ENCODE results near the gene SDF4.

Gene SDF4

DNA sequence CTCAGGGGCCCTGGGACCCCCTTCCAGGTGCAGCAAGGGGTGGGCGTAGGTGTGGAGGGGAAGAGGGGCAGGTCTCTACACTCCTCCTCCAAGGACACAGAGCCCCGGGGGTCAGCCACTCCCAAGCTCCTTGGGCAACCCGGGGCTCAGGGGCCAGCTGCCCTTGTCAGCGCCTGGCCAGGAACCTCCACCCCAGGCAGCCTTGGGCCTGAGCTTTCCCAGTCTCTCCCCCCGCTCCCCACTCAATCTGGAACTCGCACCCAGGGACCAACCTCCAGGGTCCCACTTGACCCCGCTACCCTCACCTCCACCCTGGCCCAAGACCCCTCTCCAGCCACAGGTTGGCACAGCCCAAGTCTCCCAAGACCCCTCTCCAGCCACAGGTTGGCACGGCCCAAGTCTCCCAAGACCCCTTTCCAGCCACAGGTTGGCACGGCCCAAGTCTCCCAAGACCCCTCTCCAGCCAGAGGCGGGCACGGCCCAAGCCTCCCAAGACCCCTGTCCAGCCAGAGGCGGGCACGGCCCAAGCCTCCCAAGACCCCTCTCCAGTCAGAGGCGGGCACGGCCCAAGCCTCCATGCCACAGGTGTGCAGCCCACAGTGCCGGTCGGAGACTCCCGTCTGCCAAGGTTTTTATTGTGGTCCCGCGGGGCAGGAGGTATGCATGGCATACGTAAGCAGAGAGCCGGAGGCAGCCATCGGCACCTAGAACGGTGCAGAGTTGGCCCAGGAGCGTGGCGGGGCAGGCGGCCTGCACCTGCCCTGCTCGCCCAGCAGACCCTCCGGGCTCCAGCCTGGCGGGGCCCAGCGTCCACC, 20.9 kb downstream of the SDF4 start:
- DNase-seq = no peak

DNA sequence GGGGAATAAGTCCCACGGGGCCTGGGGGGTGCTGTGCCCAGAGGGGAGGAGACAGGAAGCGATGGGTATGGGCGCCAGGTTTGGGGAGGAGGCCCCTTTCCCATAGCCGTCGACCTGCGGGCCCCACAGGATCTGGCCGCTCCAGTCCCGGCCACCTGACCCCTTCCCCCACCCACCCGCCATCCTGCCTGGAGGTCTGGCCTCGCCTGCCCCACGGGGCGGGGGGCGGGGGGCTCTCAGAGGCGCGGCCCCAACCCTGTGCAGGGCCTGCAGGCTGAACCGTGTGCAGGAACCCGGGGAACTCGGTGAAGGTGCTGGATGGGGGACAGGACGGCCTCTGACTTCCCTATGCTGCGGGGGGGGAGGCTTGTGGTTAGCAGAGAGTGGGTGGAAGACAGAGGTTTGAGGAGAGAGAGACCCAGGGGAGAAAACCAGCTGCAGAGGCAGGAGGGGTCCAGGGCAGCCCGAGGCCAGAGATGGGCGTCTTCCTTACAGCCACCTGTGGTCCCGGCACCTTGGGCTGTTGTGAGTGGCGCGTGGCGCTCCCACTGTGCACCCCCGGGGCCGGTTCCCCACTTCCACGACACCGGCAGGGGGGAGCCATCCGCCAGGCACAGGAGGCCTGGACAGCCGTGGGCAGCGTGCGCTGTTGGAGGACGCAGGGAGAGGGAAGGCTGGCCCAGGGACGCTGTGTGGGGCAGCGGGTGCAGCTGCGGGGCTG, 22.9 kb downstream of the SDF4 start:
- no peak for DNase-seq

DNA sequence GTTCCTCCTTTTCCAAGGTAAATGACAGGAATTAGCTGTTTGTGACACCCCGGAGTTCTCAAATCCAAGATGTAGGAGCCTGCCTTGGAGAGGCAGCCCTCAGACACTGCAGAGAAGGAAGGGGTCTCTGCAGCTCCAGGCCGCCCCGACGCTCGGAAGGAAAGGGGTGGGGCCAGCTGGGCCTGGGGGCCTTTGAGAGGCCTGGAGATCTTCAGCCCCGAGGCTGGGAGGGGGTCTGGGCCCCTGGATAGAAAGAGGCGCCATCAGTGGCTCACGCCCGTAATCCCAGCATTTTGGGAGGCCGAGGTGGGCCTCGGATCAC, 24.3 kb downstream of the SDF4 start:
- no peak for DNase-seq

DNA sequence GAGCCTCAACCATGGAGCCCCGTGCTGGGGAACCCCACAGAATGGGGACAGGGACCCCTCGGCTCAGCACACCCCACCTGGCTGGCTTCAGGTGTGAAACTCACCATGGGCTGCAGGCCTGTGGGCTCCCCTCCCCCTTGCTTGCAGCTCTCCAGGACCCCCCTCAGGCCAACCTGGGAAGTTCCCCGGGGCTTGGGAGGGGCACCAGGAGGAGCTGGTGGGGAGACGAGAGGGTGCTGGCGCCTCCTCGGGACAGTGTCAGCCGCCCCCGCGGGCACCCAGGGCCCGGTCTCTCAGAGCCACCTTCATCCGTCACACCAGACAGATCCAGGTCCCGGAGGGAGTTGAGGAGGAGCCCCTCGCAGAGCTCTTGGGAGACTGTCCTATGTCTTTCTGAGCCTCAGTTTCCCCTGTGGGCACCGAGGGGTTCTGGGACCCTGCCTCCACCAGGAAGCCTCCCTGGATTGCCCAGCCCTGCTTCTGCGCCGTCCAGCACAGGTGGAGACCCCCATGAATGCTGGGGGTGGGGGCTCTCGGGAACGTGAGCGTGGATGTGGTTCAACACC, 24.8 kb downstream of the SDF4 start:
- DNase-seq = no peak

DNA sequence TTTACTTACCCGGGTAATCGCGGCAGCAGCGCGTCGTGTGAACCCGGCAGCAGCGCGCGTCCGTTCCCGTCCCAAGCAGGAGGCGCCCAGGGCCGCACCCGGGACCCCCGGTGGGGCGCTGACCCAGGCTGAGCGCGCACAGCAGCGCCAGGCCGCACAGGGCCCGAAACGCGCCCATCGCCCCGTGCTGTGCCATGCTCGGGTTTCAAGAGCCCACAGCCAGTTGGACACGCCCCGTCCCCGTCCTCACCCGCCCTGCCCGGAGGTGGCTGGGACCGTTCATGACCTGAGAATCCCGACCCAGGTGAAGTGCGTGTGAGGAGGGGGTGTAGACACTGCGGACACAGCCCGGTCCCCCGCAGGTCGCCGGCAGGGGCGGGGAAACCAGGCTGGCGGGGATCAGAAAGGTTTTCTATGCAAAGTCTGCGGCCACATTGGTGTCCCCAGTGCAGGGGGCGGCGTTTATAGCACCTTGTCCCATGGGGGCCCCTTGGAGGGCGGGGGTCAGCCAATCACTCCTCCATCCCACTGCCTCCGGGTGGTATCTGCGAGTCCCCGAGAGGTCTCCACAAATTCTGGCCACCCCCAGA, 25.3 kb downstream of the SDF4 start, which contains the start of gene TNFRSF18:
TSS of gene TNFRSF18 (minus strand) at position 217 of the 590 bp plus-strand sequence. CDS start at position 196, 21 bp downstream.
- peak; percentile 58 for DNase-seq

DNA sequence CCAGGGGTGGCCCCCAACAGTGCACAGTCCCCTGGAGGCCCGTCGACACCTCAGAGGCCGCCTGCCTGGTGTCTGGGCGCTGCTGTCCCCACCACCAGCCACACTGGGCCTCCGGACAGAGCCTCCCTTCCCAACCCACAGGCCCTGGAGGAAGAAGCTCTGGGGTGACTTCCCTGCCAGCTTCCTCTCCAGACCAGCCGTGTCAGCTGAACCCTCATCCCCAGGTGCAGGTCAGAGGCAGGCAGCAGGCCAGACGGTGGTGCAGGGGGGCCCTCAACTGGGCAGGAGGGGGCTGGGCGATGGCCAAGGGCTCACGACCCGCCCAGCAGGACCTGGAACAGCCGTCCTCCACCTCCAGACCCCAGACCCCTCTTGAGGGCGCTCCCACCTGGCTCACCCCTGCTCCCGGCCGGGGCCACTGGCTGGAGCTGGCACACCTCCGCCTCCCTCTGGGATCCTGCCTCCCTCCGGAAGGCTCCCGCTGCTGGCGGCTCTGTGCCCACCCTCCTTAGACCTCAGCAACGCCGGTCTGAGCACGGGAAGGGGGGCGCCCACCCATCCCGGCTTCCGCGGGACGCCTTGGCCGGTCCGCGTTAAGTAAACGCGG, 25.9 kb downstream of the SDF4 start:
- no peak for DNase-seq

DNA sequence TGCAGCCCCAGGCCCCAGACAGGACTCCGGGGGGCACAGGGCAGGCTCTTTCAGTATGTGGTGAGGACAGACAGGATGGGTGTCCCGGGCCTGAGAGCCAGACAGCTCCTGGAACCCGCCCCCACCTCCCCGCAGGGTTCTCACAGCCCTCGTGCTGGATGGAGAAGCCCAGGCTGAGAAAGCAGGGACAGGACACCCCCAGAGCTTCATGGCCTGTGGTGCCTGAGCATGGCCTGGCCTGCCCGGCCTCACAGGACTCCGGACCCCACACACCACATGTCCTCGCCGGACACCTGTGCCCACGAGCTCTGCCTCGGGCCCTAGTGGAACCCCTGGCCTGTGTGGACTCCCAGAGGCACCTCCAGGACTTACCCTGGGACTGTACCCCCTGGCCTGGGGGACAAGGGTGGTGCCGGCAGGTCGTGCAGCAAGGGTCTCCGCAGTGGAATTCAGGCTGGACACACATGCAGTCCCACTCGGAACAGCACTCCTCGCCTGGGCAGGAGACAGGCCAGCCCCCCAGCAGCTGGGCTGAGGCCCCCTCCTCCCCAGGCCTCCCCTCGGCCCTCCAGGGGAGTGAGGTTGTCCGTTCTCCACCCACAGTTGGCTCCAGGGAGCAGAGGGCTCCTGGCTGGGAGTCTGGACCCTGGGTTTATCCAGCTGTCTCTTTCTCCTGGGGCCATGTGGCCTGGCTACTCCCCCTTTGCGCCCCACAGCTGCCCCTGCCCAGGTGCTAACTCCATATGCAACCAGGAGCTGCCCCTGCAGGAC, 26.6 kb downstream of the SDF4 start:
- no peak for DNase-seq

DNA sequence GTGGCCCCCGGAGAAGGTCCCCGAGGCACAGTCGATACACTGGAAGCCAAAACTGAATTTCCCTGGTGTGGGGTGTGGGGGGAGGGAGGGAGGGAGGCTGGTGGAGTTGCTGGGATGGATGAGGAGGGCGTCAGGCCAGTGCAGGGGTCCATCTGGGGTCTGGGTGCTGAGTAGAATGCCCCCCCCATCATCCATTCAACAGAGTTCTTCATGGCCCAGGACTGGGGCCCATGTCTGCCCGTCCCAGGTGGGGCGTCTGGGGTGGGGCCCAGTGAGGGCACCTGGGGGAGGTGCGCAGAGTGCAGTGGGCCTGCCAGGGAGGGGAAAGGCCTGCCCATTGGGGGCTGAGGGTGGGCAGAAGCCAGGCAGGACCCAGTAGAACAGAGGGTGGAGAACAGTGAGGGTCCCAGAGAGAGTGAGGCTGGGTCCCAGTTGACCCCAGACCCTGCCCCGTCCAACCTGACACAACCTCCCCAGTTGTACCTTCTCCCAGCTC, 27.3 kb downstream of the SDF4 start:
- no peak for DNase-seq

DNA sequence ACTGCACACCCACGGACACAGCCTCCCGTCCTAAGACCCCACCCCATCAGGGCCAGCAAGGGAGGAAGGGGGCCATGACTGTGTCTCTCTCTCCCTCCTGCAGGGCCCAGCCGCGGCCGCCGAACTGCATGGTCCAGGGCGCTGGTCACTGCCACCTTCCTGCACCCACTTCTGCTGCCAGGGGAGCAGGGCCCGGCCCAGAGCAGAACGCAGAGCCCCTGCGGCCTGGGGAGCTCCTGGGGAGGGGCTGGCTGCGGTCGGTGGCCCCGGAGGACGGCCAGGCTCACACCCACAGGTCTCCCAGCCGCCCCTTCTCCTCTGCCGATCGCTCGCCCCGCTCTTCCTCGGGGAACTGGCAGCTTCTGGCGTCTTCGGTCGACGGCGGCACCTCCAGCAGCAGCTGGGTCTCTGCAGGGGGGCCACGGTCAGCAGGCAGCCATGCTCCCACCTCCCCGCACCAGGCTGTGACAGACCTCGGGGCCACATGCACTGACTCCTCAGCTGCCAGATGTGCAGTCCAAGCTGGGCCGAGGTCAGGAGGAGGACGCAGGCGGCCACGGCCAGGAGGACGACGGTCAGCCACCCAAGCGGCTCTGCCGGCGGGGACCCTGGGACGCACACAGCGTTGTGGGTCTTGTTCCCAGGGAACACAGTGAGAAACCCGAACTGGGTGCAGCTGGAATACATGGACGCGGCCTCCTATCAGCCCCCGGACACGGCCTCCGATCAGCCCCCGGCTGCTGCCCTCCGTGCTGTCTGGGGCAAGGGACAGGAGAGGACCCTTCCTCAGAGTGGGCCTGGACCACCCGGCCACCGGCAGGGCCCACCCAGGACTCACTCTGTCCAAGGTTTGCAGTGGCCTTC, 28.0 kb downstream of the SDF4 start:
- DNase-seq = no peak

DNA sequence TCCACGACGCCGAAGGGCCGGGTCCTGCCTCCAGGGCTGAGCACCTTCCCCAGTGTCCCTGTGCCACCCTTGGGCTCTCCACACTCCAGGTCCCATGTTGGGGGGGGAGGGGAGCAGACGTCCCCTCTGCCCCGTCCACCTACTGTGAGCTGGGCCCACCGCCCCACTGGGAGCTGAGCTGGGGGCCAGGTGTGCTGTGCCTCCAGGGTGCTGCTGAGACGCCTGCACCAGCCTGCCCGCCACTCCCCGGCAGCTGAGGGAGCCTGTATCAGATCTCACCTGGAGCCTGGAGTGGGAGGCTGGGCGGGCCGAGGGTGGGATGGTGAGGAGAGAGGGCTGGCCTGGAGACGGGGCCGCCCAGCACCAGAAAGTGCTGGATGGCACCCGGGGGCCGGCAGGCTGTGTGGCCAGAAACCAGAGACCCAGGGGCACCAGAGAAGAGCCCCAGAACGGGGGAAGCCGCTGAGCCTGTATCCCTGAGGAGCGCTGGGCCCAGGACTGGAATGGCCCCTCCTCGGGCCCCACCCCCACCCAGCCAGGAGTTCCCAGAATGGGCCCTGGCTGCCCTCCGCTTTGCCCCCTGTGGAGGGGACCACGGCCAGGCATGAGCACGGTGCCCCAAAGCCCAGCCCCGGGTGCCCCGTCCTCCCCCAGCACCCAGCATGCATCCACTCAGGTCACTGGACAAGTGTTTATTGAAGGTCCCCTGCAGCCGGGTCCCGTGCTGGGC, 28.8 kb downstream of the SDF4 start:
- DNase-seq = no peak

DNA sequence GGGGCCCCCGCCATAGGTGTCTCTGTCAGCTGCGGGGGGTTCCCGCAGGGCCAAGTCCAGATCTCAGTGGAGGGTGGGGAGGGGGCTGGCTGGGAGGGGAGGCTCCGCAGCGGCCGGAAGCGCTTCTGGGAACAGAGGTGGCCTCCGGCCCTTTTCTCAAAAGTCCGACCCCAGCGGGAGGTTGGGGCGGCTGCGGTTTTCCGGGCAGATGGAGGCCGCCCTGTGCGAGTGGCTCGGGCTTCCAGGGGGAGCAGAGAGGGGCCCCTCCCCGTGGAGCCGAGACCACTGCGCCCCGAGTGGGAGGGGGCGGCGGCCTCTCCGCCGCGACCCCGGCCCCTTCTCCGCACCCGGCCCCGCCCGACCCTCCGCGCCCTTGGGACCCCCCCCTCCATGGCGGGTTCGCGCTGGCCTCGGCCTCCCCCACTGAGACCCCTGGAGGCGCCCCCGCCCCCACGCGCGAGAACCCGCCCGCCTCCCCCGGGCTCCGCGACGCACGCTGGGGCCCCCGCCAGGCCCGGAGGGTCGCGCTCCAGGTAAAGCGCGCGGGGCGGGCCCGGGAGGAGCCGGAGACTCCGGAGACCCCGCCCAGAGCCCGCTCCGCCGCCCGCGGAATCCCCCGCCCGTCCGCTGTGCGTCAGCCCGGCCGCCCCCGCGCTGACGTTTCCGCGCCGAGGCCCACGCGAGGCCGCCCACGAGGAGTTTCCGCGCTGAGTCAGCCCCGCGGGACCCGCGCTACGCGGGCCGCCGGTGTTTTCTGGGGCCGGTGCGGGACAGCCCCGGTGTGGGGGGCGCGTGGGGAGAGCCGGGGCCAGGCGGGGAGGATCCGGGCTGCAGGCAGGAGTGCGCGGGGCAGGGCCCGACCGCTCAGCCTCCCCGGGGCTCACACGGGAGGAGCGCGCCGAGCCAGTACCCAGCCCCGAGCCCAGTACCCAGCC, 30.7 kb downstream of the SDF4 start:
- peak; percentile 94 for DNase-seq

DNA sequence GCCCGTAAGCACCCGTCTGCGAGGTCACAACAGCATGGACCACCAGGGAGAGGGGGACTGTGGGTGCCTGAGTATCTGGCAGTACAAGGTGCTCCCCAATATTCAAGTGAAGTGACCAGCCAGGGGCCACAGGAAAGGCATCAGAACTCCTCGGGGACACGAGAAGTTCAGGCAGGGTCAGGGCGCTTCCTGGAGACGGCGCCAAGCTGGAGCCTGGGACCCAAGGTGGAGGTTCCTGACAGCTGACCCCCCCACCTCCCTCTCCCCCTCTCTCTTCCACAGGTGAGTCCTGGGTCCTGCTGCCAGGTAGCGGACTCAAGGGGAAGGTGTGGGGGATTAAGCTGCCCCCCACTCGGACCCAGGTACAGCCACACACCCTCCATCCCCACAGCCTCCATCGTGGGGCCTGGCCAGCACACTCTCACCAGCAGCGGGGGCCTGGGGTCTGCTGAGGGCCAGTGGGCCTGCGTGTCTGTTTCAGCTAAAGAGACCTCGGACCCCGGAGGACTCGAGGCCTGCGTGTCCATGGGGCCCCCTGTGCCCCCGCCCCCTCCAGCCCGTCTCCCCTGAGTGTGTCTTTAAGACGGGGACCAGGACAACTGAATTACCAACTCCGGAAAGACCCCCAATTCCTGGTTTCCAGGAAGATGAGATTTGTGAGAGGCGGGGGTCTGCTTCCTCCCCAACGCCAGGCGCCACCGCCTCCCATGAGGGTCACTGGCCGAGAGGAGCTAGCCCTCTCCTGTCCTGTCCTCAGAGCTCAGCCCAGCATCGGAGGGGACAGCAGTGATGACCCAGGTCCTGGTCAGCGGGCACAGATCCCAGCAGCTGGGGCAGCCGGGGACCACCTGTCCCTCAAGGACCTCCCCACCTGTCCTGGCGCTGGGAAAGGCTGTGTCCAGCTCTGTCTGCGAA, 31.6 kb downstream of the SDF4 start:
- no peak for DNase-seq

DNA sequence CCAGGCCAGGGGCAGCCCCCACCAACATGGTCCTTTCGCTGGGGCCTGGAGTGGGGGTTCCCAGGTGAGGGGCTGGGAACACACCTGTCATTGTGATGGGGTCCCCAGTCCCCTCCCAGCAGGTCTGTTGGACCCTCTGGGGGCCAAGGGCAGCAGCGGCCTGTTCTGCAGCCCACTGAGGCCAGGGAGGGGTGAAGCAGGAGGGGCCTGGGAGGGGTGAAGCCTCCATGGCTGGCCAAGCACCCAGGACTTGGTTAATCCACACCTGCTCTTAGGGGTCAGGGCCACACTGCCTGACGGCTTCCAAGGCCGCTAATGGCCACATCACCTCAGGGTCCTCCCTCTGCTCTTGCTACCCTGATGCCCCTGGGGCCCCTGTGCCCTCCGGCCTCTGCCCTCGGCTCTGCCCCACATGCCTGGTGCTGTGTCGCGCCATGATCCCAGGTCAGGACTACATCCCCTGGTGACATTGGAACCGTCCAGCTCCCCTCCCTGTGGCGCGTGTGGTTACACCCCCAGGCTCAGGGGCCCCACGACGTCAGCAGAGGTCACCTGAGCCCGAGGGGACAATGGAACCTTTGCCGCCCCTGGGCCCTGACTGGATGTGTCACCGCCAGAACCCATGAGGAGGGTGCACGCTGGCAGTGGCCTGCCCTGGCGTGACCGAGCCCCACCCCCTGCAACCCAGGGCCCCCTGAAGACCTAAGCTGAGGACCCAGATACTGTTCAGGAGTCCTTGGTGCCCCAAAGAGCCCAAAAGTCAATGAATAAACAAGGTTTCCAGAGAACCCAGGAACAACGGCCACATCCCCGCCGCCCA, 32.5 kb downstream of the SDF4 start:
- DNase-seq = no peak

DNA sequence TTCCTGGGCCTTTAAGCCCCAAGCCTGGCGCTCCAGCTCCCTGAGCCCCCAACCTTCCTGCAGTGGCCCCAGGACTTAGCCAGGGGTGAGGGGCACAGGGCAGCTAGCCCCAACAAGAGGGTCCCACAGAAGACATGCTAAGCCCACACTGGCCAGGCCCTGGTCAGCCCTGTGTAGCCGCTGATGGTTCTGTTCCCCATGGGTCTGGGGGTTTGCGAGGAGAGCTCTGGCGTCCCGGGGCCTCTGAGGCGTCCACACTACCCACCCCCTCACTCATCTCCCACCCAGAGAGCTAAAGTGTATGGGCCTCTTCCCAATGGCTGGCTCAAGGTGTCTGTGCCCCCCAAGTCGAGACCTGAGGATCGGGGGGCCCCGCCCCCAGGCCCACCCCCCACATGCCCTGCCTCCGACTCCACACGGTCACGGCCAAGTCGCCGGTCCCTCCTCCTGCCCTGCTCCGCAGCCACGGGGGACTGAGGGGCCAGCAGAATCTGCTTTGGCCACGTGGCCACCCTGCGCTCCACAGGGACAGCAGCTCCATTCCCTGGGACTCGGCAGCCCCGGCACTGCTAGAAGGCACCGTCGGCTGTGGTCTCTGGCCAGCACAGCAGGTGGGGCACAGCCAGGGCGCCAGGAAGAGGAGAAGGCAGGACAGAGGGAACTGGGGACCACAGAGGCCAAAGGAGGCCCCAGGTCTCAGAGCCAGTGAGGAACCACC, 33.2 kb downstream of the SDF4 start:
- no peak for DNase-seq

DNA sequence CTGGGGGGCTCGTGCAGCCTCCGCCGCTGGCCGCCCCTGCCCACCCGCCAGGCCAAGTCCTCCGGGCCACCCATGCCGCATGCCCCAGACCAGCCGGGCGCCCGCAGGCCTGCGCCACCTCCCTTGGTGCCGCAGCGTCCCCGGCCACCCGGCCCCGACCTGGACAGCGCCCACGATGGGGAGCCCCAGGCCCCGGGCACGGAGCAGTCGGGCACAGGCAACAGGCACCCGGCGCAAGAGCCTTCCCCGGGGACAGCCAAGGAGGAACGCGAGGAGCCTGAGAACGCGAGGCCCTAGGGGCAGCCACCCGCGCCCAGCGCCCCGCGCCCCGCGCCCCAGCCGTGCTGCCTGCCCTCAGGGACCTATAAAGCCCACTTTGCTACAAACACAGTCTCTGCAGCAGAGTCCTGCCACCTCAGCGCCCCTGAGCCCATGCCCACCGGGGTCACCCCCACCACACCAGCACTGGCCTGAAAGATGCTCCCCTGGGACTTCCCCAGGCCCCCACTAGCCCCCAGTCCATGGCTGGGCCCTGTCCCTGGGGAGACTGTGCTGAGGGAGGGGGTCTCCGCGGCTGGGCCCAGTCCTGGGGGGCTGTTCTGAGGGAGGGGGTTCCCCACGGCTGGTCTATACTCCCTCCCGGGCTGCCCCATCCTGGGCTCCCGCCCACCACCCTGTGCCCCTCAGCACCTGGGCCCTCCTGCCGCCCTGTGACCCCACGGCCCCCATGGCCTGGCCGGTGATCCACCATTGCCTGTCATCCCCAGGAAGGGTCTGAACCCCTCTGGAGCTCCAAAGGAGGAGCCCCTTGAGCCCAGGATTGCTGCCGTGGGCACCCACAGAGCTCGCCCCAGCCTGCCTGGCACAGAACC, 34.0 kb downstream of the SDF4 start:
- DNase-seq = no peak

DNA sequence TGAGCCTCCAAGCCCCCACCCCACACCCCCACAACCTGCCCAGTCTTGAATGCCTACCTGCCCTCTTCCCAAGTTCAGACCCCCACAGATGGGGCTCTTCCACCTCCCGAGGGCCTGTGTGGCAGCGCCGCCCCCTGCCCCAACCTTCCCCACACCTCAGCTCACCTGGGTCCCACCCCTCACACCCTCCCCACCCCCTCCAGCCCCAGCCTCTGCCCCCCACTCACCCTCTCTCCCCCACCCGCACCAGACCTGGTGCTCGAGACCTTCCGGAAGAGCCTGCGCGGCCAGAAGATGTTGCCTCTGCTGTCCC, 34.7 kb downstream of the SDF4 start:
- no peak for DNase-seq
